Bone marrow (tissue), 2 donors: ENCODE data around the gene SEMA4F.
"Not testable (repeated sequence)": the region's sequence is repeated elsewhere in the genome, so short reads cannot be mapped to it uniquely, and the experiment has no call there.

Source experiments
- DNase-seq, 2 donors: peaks; one replicate each; lab custom pipeline; 2025; lab: John Stamatoyannopoulos, UW

Gene SEMA4F, protein sequence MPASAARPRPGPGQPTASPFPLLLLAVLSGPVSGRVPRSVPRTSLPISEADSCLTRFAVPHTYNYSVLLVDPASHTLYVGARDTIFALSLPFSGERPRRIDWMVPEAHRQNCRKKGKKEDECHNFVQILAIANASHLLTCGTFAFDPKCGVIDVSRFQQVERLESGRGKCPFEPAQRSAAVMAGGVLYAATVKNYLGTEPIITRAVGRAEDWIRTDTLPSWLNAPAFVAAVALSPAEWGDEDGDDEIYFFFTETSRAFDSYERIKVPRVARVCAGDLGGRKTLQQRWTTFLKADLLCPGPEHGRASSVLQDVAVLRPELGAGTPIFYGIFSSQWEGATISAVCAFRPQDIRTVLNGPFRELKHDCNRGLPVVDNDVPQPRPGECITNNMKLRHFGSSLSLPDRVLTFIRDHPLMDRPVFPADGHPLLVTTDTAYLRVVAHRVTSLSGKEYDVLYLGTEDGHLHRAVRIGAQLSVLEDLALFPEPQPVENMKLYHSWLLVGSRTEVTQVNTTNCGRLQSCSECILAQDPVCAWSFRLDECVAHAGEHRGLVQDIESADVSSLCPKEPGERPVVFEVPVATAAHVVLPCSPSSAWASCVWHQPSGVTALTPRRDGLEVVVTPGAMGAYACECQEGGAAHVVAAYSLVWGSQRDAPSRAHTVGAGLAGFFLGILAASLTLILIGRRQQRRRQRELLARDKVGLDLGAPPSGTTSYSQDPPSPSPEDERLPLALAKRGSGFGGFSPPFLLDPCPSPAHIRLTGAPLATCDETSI

DNA sequence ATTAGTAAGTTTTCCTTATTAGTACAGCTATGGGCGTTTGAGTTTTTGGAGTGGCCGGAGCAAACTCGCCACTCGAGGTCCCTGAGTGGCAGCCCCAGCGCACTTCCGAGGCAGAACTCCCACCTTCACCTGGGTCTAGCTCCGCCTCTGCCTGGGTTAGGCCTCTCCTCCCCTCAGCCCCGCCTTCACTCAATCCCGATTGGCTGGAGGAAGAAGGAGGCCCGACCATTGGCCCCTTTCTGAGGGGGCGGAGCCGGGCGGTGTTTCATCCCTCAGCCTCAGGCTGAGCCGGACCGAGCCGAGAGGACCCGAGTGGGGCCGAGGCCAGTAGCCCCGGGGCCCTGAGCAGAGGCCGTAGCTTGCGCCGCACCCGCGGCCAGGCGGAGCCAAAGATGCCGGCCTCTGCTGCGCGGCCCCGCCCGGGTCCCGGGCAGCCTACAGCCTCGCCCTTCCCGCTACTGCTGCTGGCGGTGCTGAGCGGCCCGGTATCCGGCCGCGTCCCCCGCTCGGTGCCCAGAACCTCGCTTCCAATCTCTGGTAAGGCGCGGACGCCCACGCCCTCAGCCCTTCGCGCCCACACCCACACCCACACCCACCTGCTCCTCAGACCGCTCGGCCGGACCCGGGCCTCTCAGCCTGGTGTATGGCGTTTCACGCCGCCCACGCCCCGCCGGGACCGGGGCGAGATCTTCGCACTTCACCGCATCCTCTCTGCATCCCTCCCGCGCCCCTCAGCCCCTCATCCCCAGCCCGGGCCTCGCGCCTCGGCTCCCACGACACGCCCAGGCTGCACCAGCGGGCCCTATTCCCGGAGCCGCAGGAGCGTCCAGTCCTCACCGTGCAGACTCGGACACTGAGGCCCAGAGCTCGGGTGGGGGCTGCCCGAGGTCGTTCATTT is at the start of gene SEMA4F:
Gene SEMA4F, plus strand, starts transcription at position 263 of the 898 bp plus-strand sequence. Its CDS starts 130 bp downstream, at position 393.
- DNase-seq = peak in 1 of 2 donors; percentile 56

DNA sequence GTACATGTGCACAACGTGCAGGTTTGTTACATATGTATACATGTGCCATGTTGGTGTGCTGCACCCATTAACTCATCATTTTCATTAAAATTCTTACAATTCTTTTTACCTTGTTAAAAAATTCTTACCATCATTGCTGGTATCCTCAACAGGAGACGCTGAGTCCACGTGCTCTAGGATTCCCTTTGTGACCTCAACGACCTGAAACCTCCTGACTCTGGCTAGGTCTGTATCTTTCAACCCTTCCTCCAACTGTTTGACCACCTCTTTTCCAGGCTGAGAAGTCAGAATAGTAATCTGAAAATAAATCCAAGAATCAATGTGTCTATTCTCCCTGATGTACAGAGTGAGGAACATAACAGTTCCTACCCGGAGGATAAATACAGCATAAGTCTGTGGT is 47.1 kb upstream of the SEMA4F start:
- no peak for DNase-seq

DNA sequence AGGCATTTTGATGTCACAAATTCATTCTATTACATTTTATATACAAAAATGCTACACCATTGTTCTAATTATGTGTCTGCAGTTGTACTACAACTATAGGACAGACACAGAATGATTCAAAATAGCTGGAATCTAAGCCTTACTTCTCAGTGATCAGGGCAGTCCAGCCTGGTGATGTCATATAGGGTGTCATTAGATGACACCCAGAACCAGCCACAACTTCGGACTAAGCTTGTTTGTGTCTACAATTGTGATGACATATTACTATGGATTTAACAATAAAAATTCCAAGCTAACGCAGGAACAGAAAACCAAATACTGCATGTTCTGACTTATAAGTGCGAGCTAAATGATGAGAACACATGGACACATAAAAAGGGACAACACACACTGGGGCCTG is 36.9 kb upstream of the SEMA4F start:
- no peak for DNase-seq

DNA sequence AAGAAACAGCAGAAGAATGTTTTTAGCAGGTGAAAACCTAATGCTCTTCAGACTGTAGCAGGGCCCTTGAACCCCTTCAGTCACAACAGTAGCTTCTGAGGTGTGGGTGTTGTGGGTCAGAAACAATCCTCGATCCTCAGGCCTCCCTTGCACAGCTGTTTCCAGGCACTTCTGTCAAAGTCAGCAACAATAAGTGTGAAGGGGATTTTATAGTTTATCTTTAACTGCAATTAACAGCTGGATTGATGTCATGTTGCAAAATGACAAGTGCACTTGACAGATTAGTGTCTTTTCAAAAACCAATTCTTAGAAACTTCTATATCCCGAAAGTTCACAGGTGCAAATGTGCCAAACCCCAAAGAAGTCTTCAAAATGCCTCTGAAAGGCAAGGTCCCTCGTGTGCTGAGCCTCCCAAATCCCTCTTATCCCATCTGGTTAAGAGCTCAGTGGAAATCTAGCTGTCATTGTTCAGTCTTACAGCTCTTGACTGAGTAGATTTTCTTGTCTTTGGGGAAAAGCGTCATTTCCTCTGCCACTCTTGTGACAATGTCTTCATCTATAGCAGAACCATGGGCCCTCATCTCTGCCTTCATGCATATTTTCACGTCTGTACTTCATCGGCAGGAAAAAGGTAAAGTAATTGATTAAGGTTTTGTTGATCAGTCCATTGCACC is 35.5 kb upstream of the SEMA4F start:
- DNase-seq = no peak

DNA sequence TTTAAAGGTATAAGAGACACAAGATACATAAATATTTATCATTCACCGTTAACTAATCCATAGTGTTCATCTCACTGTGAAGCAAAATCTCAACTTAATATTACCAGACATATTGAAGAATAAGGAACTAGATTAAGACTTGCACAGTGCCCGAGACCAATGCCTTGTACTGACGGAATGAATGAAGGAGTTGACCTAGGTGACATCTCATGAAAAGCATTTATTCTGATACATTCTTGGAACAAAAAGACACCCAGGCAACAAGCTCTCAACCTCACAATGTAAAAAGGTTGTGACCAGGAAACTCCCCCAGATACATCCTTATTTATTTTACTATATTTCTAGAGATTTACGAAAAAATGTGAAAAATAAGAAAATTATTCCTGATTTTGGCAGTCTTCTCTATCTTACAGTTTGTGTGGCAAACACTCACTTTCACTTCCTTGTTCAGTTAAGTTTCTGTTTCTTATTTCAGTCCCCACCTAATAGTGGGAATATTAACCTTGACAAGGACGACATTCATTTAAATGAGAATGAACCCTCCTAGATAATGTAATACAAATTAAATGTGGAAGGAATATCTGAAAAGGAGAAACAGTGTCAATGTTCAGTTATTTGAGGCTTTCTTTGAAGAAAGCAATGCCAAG is 34.3 kb upstream of the SEMA4F start:
- DNase-seq = no peak

DNA sequence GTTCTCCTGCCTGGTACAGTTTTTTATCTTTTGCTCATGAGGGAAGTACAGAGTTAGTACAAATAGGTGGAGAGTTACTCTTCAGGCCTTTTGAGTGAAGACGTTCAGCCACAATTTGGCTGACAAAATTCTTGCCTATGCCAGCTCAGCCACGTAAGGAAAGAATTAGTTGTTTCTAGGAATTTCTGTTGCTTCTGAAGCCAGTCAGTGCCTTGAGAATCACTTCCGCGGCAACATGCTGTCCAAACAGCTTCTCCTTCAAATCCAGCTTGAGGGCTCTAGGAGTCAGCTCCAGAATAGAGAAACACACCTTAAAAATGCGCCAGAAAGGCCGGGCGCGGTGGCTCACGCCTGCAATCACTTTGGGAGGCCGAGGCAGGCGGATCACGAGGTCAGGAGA is 33.4 kb upstream of the SEMA4F start:
- no peak for DNase-seq

DNA sequence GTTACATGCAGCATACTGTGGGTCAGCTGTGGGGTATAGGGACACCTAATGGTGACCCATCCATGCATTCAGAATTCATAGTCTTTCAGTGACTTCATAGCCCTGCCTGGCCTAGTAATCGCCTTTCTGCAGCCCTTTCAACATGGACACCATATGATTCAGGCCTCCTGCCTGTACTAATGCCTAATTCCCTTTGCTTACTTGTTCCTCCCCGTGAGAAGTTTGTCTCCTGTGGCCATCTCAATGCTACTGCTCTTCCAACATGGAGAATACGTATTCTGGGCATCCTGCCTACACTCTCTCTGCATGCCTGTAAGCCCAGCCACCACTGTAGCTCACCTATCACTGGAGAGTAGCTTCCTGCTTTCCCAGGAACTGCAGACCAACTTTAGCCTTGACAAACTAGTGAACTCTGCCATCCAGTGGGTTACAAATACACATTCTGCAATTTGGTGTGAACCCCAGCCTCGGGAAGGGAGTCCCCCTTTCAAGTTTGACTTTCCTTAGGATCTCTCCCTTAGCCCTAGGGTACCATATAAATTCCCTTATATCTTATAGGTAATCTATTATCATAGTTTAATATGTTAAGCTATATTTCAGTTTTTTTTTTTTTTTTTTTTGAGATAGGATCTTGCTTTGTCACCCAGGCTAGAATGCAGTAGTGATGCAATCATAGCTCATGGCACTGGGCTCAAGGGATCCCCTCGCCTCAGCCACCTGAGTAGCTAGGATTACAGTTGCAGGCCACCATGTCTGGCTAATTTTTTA is 28.2 kb upstream of the SEMA4F start:
- DNase-seq = no peak

DNA sequence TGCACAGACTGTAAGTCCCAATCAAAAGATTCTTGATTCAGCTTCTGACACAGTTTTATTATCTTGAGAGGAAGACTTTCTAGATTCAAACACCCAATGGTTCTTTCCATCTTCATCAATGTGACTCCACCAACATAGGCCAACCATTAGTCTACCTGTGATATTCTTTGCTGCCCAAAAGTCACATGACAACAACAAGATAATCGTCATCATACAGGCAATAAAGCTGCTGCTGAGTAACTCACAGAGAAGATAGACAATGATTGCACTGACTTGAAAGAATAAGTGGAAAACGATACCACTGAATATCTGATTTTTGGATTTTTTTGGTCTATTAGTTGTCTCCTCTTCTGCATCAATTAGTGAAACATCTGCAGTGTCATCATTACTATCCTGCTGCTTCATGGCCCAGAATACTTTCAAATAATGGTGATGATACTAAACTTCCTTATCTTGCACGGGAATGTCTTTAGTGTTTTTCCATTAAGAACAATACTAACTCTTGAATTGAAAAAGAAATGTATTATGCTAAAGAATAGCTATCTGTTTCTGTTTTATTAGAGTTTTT is 25.4 kb upstream of the SEMA4F start:
- DNase-seq = no peak

DNA sequence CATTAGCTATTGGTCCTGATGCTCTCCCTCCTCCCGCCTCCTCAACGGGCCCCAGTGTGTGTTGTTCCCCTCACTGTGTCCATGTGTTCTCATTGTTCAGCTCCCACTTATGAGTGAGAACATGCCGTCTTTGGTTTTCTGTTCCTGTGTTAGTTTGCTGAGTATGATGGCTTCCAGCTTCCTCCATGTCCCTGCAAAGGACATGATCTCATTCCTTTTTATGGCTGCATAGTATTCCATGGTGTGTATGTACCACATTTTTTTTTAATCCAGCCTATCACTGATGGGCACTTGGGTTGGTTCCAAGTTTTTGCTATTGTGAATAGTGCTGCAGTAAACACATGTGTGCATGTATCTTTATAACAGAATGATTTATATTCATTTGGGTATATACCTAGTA is 23.6 kb upstream of the SEMA4F start:
- DNase-seq = not testable (repeated sequence)

DNA sequence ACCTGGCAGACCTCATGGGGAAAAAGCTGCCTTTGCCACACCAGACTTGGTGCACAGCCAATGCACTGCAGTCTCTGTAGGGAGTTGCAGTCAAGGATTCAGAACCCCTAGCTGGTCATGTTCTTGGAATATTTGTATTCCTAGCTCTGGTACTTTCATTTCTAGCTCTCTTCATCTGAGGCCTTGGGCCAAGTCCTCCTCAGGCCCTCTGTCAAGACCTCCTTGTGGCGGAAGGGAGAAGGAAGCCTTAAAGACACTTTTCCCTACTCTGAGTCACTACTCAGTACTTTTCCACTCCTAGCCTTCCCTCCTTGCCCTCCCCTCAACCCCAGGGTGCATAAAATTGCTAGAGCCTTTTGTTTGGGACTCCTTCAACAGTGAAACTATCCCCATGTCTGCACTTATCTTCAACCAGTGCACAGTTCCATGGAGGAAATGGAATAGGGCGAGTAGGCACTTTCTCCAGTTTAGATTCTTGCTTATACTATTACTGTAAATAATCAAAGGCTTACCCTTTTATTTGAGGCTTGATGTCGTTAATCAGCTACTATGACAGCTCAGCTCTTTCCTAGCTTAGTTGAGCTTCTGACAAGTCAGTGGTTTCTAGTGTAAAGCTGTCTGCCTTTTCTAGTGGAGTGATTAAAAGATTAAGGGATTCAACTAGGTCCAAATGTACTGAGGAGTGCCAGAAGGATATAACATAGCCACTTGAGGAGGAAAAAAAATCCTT is 21.7 kb upstream of the SEMA4F start:
- no peak for DNase-seq

DNA sequence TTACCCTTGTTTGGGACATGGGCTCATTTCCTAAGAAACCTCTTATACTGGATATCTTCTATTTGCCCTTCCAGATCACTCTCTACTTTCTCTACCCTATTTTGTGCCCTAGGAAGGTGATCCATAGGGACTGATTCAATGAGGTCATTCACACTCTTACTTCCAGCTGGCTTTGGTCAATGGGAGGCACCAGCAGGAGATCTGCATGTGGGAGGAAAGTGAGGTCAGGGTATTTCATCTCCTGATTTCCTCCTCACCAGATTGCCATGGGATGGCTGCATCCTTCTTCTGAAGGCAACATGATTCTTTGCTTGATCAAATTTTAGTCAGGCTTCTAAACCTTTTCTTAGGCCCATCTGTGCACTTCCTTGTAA is 21.1 kb upstream of the SEMA4F start:
- DNase-seq = no peak

DNA sequence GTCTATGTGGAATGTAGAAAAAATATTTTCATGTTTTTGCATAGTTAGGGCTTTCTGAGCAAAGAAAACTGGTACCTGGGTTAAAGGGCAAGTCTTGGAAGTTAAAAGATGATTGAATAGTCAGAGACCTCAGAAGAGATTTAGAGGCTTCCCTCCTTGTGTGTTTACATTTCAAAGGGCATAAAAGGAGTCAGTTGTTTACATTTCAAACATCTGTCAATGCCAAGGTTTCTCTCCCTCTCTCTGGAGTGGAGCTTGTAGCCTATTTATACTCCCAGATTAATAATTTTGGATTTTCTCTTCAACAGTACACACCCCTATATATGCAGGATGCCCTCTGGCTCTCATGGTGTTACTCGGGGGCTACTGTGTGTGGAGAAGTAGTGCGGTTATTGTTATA is 14.5 kb upstream of the SEMA4F start:
- no peak for DNase-seq

DNA sequence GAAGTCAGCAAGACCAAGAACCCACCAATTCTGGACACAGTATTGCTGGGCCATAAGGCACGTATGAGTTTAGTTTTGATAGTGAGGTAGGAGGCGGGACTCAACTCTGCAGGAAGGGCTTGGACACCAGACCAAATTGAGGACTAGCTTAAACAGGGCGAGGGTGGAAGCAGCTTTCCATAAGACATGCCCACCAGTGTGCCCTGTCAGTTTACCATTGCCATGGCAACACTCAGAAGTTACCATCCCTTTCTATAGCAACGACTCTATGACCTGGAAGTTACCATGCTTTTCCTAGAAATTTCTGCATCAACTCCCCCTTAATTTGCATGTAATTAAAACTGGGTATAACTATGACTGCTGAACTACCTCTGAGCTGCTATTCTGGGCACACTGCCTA is 8.7 kb upstream of the SEMA4F start:
- no peak for DNase-seq

DNA sequence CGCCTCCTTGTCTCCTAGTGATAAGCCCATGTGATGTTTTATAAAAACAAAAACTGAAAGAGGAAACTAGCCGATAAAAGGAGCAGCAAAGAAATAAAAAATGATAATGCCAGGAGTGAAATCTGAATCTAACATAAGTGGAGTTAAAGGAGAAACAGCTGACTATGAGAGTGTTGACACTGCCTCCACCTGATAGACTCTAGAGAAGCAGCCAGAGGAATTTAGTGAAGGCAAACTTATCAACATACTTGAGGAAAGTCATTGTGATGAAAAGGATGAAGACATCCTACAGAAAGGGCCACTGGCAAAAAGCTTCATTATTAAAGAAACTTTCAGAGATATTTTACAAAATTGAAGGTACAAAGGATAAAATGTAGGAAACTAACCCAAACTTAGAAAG is 7.8 kb upstream of the SEMA4F start:
- no peak for DNase-seq

DNA sequence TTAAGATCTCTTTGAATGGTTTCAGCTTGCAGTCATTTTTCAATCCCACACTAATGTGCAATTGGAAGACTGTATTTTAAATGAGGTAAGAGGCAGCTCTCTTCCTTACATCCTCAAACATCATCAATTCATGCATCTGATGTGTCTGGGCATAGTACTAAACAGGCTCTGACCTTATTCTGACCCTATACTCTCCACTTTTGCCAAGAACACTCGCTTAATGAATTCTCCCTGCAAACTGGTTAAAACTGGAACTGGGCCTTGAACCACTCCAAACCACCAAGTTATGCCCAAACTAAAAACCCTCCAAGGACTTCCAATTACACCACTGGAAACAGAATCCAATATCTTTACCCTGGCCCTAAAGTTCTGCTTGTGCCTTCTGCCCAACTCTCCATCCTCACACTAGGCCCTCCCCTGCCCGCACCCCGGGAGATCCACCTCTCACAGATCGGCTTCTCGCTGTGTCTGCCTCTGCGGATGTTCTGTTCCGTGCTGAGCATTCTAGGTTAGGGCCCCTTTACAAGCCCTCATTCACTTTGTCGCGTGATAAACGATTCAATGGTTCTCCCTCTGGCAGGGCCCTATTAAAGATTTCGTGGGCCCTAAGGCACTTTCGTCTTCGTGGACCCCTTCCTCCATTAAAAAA is 7.1 kb upstream of the SEMA4F start:
- DNase-seq = no peak

DNA sequence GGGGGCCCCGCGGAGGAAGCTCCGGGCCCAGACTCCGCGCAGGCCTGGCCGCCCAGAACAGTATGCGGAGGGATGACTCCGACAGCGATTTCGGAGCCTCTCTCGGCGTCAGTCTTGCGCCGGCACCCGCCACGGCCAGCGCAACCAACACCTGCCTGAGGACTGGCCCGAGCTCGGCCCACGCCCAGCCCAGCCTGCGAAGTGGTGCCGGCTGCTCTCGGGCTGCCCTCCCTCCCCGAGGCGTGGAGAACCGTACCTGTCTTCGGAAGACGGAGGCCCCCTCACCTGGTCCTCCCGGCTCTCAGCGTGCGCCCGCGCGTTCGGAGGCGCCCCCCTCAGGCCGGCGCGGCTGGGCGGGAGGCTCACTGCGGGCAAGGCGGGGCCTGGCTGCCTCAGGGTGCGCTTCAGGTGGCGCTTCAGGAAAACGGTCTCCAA is 6.0 kb upstream of the SEMA4F start, which contains the start of gene M1AP:
Gene M1AP, minus strand, starts transcription at position 322 of the 435 bp plus-strand sequence. CDS start 8,055 bp downstream, outside the sequence.
- DNase-seq = no peak

DNA sequence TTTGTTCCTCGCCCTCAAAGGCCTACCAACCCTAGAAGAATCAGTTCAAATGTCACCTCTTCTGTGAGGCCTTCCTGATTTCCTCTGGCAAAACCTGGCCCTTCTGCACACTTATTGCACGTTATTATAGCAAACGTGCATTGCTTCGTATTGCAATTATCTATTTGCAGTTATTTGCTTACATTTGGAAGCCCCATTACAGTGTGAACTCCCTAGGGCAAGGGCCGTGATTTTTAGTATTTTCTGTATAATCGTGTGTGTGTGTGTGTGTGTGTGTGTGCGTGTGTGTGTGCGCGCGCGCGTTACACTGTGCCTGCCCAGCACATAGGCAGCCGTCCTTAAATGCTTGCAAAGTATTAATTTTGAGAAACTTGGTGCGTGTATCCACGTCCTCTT is 460 bp upstream of the SEMA4F start:
- DNase-seq = no peak

DNA sequence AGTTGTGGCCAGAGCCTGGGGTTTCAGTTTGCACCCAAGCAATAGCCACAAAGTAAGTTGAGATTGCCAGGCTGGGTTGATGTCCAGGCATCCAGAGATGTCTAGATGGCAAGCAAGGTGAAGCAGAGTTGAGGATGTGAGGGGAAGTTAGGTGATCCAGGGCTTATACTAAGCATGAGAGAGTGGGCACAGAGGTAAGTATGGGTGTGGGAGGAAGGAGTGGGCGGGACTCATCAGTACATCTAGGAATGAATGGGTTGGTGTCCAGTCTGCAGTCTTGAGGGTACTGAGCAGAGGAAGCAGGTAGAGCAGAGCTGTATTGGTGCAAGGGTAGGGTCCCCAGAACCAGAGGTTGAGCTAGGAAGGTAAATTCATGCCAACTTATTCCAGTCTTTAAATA is 1.5 kb downstream of the SEMA4F start:
- no peak for DNase-seq

DNA sequence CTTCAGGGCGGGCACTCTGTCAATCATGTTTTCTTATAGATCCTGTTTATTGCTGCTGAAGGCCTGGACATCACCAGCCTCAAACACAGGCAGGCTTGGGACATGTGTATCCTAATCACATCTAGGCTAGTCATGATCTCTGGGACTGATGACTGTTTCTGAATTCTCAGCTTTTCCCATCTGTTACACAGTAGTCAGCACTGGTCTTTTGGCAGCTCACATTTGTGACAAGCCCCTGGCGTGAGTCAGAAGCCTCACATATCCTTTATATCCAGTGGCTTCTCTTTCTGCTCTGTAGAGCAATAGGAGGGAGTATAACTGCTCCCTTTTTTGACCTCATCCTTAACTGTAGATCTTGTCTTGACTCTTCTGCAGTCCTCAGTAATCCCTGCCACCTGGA is 4.5 kb downstream of the SEMA4F start:
- no peak for DNase-seq
